GM18909 (cell line): Measurements from ENCODE around the gene LDAH.

Source experiments
- ATAC-seq: cut with Tn5 transposase; IDR thresholded peaks from one replicate; pipeline ENCODE4 v1.9.1; 2021; ENCODE audit warnings: mild to moderate bottlenecking; ENCODE audit not compliant: unreplicated experiment, poor library complexity

The LDAH gene

DNA sequence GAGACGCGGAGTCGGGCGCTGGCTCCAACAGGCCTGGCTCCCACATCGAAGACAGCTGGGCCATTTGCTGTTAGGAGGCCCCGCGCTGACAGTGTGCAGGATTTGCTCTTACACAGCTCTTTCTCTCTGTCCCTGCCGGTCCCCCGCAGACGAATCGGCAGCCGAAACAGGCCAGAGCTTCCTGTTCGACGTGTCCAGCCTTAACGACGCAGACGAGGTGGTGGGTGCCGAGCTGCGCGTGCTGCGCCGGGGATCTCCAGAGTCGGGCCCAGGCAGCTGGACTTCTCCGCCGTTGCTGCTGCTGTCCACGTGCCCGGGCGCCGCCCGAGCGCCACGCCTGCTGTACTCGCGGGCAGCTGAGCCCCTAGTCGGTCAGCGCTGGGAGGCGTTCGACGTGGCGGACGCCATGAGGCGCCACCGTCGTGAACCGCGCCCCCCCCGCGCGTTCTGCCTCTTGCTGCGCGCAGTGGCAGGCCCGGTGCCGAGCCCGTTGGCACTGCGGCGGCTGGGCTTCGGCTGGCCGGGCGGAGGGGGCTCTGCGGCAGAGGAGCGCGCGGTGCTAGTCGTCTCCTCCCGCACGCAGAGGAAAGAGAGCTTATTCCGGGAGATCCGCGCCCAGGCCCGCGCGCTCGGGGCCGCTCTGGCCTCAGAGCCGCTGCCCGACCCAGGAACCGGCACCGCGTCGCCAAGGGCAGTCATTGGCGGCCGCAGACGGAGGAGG is 152.4 kb downstream of the LDAH start:
- ATAC-seq = no peak

DNA sequence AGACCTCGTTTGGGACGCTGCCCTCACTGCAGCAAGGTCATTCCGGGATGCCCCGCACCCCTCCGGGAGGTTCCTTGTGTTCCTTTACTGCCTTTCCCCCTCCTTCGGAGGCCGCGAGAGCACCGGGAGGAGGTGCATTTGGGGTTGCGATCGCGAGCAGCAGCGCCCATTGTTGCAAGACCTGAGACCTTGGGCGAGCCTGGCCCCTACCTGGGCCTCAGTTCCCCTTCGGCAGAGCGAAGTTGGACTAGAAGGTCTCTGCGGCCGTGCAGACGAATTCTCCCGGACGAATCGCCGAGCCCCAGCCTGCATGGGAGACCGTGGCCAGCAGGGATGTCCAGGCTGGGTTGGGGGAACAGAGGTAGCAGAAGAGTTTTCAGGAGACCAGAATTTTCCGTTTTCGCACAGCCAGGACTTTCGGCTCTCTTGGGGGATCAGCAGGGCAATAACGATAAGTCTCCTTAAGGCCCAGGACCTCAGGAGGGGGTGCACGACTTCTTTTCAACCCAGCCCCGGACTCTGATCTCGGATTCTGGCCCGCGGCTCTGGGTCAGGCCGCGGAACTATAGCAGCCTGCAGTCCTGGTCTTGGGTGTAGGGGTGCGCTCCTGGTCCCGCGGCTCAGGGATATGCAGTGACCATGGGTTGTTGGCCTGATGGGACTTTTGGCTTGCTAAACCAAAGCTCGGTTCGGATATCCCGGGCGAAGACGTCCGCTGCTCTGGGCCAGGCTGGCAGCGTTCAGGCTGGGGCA is 153.2 kb downstream of the LDAH start:
- ATAC-seq = no peak

DNA sequence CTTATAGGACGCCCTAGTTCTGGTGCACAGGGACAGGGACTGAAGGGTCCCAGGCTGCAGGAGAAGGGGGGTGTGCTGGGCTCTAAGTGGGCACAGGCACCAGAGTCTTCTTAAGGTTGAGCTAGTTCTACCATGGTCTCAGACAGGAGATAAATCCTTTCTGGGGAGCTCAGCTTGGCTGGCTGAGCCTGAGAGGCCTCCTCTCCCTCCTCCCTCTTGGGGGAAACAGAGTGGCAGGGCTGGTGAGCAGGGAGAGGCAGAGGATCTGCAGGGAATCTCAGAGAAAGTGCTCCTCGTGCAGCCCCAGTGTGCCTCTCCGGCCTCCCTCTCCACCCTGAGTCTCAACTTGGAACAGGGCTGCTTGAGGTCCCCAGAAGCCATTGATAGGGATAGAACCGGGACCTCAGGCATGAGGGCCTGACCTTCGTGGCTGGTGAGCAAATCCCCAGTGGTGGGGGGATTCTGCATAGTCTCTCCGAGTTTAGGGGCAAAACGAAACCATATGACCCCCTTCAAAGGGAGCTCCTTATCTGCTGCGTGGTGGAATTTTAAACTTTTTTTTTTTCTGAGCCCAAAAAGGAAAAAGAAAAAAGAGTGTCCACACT is 153.9 kb downstream of the LDAH start:
- no peak for ATAC-seq

DNA sequence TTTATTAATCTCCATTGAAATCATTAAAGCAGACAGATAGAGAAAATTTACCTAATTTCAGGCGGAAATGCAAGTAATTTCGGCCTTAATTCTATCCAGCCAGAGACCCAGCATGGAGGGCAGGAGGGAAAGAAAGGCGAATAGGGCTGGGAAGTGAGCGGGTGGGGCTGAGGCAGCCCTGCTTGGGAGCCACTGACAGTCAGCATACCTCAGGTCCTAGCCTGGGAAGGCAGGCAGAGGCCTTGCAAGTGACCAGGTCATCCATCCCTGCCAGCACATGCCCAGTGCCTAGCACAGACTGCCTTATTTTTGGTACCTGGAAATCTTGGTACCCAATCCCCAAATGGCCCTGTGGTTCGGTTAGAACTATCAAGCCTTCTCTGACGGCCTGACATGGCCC is 154.4 kb downstream of the LDAH start:
- no peak for ATAC-seq

DNA sequence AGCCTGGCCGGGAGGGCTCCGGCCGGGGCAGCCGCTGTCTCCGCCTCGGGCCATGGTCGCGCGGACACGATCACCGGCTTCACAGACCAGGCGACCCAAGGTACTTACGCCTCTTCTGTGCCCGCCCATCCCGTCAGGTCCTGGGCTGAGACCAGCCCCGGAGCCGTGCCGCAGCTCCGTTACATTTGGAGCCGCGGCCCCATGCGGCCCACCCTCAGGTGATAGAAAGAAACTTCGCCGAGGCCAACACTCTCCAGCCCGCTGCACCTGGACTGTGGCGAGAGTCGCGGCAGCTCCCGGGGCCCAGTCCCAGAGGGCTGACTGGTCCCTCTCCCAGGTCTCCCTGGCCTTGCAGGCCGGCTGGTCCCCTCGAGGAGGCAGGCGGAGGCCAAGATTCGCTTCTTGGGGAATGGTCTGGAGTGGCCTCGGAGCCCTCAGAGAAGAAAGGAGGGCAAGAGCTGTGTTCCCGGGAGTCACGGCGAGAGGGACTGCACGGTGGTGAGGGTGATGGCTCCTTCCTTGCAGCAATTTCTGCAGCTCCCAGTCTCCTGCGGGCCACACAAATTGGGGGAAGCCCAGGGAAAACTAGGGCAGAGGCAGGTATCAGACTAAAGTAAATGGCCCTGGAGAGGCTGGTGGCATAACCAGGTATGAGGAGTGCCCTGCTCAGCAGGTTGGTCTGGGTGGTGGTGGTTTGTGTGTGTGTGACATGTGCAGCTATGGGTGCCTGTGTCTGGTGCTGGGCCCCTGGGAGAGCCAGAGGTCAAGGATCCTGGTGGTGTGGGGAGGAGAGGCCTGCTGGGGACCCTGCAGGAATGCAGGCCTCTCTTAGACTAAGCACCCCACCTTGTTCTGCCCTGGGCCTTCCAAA is 155.1 kb downstream of the LDAH start:
- peak; percentile 18 for ATAC-seq

DNA sequence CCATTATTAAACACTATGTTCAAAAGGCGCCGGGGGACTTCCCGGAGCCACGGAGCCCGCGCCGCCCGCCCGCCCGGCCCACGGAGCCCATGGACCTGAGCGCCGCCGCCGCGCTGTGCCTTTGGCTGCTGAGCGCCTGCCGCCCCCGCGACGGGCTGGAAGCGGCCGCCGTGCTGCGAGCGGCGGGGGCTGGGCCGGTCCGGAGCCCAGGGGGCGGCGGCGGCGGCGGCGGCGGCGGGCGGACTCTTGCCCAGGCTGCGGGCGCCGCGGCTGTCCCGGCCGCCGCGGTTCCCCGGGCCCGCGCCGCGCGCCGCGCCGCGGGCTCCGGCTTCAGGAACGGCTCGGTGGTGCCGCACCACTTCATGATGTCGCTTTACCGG is 155.8 kb downstream of the LDAH start:
- ATAC-seq = peak; percentile 30

DNA sequence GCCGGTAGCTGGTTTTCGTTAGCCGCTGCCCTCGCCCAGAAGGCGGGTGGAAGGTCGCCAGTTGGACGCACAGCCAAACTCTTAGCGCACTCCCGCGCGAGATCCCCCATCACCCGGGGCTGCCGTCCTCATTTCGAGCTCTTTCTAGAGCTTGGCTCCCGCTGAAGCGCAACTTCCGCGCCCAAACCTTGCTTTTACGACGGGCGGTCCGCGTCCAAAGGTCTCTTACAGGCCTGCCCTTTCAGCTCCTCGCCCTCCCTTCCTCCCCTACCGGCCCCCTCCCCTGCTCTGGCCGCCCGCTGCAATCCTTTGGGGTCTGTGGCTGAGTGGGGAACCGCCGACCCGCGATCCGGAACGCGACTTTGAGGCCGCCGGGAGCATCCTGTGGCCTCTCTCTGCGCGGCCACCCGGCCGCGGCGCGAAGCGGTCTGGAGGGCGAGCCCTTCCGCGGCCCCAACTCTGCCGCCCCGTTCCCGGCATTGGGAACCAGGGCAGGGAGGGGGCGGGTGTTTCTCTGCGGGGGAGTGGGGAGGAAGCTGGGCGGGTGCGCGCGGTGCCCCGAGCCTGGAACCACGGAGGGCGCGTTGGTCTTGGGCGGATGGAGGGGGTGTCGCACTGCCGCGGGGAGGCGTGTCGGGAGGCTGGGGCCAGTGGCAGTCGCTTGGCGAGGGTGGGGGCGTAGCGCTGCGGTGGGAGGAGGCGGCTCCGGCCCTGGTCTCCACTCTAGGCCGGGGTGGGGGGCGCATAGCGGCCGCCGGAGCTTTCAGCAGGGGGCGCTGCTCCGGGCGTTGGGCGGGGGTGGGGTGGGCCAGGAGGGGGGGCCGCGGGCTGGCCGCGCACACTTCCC is 156.4 kb downstream of the LDAH start, which contains the start of gene GDF7:
TSS of gene GDF7 (plus strand) at position 841 of the 847 bp plus-strand sequence. CDS start 96 bp downstream, outside the sequence.
- peak; percentile 30 for ATAC-seq

DNA sequence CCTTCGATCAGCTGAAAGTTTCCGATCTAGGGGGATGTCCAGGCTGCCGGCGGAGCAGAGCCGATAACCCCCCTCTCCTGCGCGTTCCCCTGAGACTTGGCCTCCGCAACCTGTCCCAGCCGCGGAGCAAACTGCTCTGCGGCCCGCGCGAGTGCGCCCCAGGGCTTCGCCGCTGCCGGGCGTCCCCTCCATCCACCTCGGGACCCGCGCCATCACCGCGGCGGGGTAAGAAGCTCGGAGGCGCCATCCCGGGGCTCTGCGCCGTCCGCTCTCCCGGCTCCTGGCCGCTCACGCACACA is 156.9 kb downstream of the LDAH start:
- peak; percentile 5 for ATAC-seq

DNA sequence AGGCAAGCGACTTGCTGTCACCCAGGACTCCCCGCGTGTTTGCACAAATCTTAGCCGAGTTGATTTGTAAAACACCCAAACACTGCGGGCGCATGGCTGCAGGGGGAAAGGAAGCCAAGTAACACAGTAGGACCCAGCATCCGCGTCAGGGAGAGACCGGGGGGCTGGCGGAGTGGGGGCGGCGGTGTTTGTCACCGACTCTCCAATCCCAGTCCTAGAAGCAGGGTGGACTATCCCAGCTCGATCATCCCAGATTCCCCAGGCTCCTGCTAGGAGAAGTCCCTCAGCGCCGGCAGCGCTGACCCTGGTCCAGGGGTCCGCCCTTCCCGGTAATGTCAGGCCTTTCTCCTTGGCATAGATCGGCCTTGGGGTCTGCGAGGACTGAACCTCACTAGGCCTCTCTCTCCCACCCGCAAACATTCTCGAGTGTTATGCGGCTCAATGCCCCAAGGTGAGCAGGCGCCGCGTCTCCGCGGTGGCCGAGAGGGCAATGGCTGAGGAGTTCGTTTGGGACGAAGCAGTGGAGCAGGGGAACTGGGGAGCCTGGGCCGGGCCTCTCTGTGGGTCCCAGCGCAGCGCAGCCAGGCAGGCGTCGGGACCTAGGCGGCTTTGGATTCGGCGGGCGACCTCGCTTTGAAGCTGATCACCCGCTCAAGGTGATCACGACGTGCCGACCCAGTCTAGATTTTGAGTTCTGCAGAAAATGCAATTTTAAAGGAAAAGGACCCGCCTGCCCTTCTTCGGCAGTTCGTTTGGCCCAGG is 157.5 kb downstream of the LDAH start:
- ATAC-seq = no peak

DNA sequence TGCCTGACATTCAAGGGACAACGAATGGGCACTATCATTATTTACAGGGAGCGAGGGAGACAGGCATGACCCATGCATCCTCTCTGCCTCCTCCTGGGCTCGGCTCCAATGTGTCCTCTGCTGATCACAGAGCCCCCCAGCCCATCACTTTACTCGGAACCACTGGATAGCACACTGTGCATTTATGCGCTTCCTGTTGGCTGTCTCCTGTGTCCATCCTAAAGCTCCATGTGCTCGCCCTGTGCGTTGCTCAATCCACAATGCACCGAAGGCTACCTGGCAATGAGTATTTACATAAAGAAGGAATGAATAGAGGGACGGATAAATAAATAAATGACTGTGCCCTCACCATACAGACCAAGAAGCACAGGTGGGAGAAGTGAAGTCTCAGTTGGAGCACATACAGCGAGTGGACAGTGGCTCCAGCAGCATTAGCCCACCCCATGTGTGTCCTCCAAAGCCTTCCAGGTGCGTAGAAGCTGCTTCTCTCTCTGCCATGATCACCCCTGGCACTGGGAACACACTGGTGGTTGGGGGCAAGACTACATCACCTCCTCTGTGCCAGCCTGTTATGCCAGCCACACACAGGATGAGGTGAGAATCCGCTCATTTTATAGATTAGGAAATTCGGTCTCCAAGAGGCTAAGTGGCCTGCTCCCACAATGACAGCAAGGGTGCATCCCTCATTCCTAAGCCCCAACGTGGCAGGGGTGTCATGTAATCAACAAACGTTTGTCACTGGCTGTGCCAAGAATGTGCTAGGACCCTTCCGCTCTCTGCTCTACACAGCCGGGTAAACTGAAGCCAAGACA is 158.3 kb downstream of the LDAH start:
- ATAC-seq = no peak

DNA sequence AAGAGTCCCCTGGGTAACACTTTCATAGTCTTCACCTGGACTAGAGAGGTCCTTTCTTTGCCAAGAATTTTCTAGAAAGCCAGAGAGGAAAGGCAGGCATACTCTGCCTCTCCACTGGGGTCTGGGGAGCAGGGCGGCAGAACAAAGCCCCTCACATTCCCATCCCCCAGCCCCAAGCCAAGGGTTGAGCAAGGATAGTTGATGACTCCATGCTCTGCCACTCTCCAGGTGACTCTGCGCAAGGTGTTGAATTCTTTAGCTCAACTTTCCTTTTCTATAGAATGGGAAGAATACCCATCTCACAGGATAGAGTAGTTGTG is 158.9 kb downstream of the LDAH start:
- ATAC-seq = no peak

DNA sequence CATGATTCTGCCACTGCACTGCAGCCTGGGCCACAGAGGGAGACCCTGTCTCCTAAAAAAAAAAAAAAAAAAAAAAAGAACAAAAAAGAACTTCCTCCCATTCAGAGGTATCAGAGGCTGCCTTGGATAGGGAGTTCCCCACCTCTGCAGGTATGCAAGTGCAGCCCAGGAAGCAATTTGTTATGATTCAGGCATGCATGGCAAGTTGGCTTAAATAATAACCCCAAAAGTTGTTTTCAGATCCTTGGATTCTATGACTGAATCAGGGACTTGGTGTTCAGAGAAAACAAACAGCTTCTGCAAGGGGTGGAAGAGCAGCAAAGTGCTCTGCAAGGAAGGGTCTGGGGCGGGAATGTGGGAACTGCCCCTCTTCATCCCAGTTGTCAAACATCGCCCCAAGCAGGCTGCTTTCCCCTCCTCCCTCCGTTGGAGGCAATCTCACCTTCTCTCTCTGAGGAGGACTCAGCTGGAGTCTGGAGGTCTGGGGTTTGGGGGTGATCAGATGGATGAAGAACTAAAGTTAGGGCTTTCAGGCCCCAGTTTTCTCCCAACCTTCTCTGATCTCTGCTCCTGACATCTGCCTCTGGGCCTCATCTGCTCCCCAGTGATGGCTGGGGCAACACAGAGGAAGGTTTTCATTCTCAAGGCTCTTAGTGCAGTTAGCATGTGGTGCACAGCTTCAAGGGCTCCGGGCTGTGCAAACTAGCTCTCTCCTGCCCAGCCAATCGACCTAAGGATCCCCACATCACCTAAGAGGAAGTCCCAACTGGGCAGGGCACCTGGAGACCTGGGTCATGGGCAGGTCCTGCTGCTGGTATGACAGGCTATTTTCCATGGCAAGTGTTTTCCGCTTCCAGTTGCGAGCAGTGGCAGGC is 159.5 kb downstream of the LDAH start:
- ATAC-seq = no peak

DNA sequence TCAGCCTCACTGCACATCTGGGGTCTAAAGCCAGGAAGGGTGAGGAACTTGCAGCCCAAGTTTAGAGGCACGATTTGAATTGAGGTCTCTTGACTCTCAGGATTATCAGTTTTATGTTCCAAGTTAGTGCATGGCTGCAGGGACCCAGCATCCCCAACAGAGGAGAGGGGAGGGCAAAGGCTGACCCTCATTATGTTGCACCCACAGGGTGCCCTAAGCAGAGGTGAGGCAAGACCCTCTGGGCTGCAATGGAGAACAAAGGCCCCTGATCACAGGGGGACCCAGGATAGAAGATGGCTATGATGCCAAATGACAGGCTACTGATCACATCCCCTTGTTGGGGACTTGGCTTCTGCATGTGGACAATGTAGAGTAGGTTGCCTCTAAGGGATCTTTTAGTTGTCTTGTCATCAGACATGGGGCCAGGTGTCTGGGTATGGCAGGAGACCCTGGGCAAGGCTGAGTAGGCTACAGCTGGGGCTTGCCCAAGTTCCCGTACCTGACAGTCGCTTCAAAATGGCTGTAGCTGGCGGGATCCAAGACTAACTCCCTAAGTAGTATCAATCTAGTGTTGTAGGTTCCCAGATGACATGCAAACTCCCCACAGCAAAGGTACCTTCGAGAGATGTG is 160.5 kb downstream of the LDAH start:
- no peak for ATAC-seq

DNA sequence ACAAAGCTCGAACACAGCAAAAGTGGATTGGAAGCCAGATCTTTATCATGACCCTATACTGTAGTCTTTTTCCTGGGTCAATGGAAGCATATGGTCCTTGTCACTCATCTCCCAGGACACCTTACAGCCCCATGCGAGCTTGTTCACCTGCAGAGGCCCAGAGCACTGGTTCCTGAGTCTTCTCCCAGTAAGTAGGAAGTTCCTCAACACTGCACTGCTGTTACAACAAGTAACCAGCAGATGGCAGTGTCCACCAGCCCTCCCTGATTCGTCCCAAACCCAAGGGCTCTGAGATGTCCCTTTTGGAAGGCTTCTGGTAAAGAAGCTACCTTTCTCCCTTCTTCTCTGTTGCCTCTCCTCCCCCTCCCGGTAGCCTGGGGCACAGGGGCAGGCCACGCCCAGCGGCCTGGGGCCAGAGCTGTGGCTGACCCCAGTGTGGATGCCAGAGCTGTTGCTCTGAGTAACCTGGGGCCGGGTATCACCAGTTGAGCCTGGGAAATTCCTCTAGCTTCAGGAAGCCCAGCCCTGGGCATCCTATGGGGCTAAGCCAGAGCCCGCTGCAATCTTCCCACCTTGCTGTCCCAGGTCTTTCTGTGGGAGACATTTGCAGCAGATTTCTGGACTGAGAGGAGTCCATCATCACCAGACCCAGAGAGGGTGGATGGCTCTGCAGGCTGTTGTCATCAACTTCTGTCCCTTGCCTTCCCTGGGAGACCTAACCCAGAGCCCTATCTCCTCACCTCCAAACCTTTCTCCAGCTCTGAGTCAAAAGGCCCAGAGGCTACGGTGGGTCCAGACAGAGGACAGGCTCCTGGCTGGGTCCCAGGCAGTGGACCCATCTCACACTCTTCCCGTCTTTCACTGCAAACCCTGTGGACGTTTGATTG is 161.2 kb downstream of the LDAH start:
- ATAC-seq = peak; percentile 63

DNA sequence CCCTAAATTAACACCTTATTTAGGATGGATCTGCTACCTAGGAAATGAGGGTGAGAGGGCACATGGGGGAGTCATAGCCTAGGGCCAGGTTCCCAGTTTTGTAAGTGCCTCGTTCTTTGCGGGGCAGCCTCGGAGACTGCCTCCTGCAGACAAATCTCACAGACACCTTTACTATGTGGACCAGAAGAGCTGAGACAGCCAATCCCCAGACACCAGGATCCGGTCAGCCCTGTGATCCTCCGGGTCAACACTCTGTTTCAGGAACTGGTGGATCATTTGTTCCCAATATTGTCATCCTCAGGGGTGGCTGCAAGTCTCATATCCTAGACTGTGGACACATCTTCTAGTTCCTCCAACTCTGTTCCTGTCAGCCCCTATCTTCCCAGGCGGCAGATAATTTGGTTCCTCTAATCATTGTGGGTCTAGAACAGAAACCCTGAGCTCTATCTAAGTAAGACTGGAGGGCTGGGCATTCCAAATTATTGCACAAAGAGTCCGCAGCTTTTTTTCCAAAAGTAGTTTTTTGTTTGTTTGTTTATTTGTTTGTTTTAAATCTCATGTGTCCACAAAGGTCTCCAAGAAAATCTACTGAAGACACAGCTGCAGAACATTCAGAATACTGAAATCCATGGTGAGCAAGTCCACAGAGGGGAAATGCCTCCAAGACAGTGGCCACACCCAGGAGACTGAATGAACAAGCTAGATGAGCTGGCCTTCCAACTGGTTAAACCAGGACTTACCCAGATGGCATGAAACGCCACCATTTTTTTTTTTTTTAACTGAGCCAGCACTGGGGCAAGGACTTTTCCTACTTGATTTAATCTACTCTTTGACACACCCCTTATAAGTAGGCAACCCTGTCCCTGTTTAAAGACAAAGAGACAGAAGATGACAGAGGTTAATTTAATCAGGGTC is 162.1 kb downstream of the LDAH start:
- ATAC-seq = no peak
